Activated T-cell treated with anti-CD3 and anti-CD28 coated beads, Interleukin-2, amount 50 U/mL, for 1 hour (primary cell): ENCODE measurements around the gene TP53I3.
"Not testable (repeated sequence)": the region's sequence is repeated elsewhere in the genome, so short reads cannot be mapped to it uniquely, and the experiment has no call there.

Experiments used
- DNase-seq: peaks from one replicate; pipeline ENCODE4 v3.0.0-alpha.2; 2020

The TP53I3 gene

DNA sequence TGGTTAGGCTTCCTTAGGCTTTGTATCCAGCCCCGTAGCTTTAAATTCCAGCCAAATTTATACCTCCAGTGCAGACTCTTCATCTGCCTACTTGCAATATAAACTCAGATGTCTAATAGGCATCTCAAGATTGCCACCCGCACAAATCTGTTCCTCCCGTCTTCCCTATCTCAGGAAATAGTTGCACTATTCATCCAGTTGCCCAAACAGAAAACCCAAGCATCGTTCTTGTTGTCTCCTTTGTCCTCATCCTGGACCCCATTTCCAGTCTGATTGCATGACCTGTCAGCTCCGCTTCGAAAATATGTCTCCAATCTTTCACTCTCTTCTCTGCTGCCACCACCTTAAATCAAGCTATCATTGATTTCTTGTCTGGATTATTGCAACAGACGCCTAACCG, 32.8 kb downstream of the TP53I3 start:
- DNase-seq: no peak

DNA sequence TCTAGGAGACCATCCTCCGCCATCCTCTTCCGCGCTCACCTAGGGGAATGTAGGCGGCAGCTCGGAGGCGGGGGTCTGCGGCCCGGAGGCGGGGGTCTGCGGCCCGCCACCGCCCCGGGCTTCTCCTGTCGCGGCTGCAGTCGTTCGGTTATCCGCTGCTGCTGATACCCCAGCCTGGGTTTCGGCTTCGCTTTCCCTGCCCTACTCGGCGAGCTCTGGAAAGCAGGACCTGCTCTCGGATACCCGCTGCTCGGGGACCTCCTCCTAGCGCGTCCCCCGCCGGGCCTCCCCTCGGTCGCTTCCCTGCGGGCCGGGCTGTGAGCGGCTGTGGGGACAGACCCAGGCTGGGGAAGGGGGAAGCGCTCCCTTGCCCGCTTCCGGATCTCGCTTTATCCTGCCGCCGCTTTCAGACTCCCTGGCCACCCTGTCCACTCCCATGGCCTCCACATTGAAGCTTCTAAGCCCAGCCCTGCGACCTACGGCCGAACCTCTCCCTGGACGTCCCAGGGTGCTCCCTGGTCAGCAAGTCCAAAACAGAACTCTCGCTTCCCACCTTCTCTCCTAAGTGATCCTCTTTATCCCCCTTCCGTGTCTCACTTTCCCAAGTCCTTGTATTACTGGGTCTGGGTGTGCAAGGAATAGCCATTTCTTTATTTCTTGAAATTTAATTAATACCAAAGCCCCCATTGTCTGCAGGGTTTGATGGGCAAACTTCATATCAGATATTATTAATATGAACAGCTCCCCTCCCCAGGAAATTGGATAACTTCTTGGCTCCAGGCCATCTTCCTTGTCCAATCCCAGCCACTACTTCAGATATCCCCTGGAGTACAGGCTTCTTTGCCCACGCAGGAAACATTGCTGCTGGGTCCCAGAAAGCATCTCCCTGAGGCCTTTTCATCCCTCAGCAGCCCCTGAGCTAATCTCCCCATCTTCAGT, 34.3 kb downstream of the TP53I3 start:
- peak; percentile 32 for DNase-seq

DNA sequence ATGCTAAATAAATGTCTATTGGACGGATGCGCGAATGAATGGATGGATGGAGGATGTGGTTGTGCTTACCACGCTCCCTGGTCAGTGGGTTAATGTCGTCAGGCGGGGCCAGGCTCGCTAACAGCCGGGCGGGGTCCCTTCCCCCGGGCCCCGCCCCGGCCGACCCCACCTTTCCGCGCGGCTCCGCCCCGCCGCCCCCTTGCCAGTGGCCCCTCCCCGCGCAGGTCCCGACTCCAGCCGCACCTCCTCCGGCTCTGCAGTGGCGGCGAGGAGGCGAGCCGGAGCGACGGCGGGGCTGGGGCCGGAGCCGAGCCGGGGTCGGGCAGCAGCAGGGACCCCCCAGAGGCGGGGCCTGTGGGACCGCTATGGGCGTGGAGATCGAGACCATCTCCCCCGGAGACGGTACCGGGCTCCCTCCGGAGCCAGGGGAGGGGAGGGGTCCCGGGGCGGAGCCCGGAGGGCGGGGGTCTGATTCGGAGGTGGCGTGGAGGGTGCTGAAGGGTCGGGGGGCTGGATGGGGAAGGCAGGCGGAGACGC, 35.1 kb downstream of the TP53I3 start, which contains the start of gene FKBP1B:
Gene FKBP1B (plus strand): TSS at position 257 of the 537 bp plus-strand sequence. CDS start 109 bp downstream, at position 366.
- peak; percentile 58 for DNase-seq

DNA sequence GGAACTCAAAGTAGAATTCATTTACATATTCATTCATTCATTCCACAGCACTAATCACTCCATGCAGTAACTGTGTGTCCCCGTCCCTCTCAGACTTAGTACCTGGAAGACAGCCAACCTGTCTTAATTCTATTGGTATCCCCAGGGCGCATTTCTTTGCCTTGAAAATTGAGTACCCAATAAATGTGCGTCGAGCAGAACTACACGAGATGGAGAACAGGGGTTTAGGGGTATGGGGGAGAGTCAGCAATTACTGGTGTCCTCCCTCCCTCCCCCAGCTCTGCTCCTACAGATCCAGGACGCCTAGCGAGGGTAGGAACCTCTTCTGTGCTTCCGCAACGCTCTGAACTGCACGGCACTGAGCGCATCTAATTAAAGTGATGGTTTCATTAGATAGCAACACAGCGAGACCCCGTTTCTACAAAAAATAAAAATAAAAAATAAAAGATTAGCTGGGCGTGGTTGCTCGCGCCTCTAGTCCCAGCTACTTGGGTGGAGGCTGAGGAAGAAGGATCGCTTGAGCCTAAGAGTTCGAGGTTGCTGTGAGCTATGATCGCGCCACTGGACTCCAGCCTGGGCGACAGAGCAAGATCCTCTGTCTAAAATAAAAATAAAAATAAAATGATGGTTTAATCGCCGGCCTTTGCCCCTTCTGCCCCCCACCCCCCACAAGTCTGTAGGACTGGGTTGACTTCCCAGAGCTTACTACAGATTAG, 35.7 kb downstream of the TP53I3 start:
- peak; percentile 18 for DNase-seq

DNA sequence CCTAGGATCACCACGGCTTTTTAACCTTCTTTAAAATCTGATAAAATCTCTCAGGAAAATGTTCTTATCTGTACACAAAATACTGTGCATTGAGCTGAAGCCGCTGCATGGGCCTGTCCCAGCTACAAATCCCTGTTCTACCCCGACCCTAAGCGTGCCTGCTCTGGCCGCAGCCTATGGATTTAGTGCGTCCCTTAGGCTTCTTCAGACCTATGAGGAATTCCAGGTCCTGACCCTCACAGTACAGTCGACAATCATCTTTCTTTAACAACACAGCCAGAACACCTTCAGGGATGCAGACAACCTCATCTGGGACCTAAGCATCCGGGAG, 37.0 kb downstream of the TP53I3 start:
- no peak for DNase-seq

DNA sequence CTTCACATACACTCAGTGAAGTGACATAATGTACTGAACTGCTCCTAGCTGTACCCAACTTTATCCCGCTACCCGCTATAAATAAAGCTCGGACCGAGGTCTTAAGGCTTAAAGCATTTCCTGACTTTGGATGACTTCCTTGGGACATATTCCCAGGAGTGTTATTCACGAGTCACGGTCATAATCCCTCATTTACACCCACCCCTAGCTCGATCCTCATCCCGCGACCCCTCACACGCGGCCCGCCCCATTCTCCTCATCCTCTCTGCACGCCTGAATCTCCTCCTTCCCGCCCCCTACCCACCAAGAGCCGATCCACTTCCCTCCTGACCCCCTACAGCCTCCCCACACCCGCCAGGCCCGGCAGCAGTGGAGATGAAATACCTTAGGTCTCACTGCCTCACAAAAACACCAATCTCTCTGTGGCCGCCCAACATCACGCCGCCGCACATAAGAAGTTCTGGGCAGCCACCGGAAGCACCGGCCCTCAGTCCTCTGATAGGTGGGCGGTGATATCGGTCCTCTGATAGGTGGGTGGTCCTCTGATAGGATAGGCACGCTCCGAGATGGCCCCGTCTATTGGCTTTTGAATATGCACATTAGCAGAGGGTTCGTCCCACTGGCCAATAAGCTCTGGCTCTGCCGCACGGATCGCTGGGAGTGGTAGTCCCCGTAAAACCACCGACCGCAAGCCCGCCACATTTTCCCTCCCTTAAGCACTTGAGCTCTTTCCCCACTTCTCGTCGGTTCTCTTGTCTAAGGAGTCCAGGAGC, 37.5 kb downstream of the TP53I3 start, which contains the start of gene WDCP:
Gene WDCP (minus strand): TSS at position 462 of the 773 bp plus-strand sequence. CDS start 7,897 bp downstream, outside the sequence.
- DNase-seq: peak; percentile 83

DNA sequence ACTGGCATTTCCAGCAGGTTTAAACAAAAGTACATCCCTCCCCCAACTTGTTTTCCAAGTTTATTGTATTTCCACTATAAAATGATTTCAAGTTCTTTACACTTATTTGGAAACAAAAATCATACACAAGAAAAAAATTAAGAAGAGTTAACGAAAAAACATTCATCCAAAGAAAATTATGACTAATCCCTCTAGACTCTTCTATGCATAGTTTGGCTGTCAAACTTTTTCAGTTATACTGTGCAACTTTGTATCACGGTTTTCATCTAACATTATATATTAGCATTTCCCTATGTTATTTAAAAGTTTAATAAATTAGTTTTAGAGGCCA, 38.1 kb downstream of the TP53I3 start:
- DNase-seq: no peak

DNA sequence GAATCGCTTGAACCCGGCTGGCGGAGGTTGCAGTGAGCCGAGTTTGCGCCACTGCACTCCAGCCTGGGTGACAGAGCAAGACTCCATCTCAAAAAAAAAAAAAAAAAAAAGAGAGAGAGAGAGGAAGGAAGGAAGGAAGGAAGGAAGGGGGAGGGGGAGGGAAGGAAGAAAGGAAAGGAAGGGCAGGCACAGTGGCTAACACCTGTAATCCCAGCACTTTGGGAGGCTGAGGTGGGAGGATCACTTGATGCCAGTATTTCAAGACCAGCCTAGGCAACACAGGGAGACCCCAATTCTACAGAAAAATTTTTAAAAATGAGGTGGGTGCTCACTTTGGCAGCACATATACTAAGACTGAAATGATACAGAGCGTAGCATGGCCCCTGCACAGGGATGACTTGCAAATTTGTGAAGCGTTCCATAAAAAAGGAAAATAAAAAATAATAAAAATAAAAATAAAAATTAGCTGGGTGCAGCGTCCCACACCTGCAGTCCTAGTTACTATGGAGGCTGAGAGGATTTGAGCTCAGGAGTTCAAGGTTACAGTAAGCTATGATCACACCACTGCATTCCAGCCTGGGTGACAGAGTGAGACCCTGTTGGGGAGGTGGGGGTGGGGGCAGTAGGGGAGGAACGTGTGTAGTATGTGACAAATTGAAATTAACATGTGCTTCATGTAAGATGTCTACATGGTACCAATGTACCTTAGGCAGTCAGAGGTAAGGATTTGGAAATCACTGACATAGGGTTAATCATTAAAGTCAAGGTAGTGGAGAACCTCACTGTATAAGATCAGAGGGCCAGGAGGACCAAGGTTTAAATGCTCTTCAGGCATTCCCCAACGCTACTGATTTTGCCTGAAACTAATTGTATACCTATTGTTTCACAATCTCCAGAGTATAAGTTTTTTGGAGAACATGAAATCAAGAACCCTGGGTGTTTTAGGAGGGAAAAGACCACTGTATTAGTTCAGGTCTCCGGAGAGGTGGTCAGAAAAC, 38.8 kb downstream of the TP53I3 start:
- DNase-seq: no peak

DNA sequence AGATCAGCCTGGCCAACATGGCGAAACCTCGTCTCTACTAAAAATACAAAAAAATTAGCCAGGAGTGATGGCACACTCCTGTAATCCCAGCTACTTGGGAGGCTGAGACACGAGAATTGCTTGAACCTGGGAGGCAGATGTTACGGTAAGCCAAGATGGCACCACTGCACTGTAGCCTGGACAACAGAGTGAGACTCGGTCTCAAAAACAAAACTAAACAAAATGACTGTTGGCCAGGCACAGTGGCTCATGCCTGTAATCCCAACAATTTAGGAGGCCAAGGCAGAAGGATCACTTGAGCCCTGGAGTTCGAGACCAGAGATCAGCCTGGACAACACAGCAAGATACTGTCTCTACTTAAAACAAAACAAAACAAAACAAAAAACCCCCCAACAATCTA, 41.5 kb downstream of the TP53I3 start:
- not testable (repeated sequence) for DNase-seq

DNA sequence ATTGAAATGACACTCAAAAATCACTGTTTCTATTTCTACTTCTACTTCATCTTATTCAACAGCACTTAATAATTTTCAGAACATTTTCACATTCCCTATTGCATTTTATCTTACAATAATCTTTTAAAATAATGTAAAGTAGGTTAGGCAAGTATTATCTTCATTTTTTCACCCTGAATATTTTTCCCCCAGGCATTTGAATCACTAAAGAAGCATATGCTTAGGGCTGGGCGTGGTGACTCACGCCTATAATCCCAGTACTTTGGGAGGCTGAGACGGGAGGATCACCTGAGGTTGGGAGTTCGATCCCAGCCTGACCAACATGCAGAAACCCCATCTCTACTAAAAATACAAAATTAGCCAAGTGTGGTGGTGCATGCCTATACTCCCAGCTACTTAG, 44.1 kb downstream of the TP53I3 start:
- no peak for DNase-seq

DNA sequence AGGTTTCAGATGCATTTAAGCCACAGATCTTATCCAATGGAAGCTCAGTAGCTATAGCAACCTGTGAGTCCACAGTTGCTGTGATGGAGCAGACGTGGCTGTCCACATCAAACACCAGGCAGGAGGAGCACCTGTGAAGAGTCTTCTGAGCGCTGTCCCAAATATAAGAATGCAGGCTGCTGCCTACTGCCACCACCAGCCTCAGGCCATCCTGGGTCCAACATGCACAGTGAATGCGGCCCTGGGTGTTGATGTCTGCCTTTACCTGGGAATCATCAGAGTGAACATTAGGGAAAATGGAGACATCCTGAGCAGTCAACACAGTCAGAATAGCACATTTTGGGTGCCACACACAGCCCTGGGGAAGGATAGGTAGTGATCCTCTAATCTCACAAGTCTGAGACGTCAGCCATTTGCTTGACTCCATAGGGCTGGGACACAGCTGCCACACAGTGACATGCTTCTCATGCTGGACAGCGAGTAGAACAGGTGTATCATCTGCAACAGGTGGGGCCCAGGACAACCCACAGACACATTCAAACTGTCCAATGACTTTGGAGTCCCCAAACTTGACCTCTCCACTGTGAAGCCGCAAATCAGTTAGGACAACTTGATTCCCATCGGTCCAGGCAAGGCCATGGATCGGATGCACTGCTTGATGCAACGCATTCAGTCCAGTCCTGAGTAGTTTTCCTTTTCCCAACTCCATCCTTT, 45.7 kb downstream of the TP53I3 start:
- DNase-seq: no peak
